HEK293 (cell line): ENCODE results near the gene C1RL.

Experiments
- CTCF ChIA-PET: fragments of 350-600 bp; formaldehyde crosslinking; extraction: SDS; loops from one replicate; lab custom pipeline; 2021; ENCODE audit warnings: antibody characterized with exemption; lab: Yijun Ruan, JAX
- POLR2A ChIA-PET: fragments of 300-600 bp; formaldehyde crosslinking; extraction: SDS; loops from one replicate; lab custom pipeline; 2020; ENCODE audit warnings: antibody characterized with exemption, inconsistent platforms; lab: Yijun Ruan, JAX
- H3K27ac ChIP-seq: fragments of 200-500 bp; sonication (Bioruptor generic); 2 replicates; pipeline ENCODE4 v1.5.1; 2014; ENCODE audit warnings: low read depth, low read length, control low read depth, inconsistent platforms; ENCODE audit errors: extremely low read depth
- H3K36me3 ChIP-seq, 2 experiments: fragments of 200-500 bp in 1 of 2; sonication (Bioruptor generic) in 1 of 2; 1 replicate in 1 of 2; 2 replicates in 1 of 2; pipeline ENCODE4 v1.5.1; 2014 to 2017; ENCODE audit warnings: inconsistent platforms in 2 of 2, low read length in 2 of 2; ENCODE audit not compliant: control insufficient read depth in 2 of 2, insufficient read depth in 1 of 2
- H3K4me1 ChIP-seq: fragments of 200-500 bp; sonication (Bioruptor generic); 2 replicates; pipeline ENCODE4 v1.5.1; 2014; ENCODE audit warnings: mild to moderate bottlenecking, low read length, inconsistent platforms; ENCODE audit not compliant: control insufficient read depth, insufficient read depth
- H3K4me3 ChIP-seq: 2 replicates; pipeline ENCODE4 v1.5.1; 2011; ENCODE audit warnings: low read depth, mild to moderate bottlenecking, control low read depth, low read length, moderate library complexity
- H3K9me3 ChIP-seq: fragments of 200-500 bp; sonication (Bioruptor generic); 2 replicates; pipeline ENCODE4 v1.5.1; 2014; ENCODE audit warnings: low read depth, low read length, inconsistent platforms; ENCODE audit not compliant: control insufficient read depth, insufficient read depth
- CTCF ChIP-seq: fragments of 450-650 bp; formaldehyde crosslinking; IDR thresholded peaks from 2 replicates; pipeline ENCODE4 v1.5.1; 2016; ENCODE audit warnings: missing biosample characterization, missing genetic modification characterization
- ZBTB48 ChIP-seq: fragments of 450-650 bp; formaldehyde crosslinking; IDR thresholded peaks from 2 replicates; pipeline ENCODE4 v1.5.1; 2016; ENCODE audit warnings: missing biosample characterization, missing genetic modification characterization
- ZBTB49 ChIP-seq: fragments of 450-650 bp; formaldehyde crosslinking; IDR thresholded peaks from 2 replicates; pipeline ENCODE4 v1.5.1; 2016; ENCODE audit warnings: missing biosample characterization, missing genetic modification characterization, low read depth
- ZBTB6 ChIP-seq: fragments of 450-650 bp; formaldehyde crosslinking; IDR thresholded peaks from 2 replicates; pipeline ENCODE4 v1.5.1; 2017; ENCODE audit warnings: missing biosample characterization, missing genetic modification characterization
- ZBTB7A ChIP-seq: fragments of 450-650 bp; formaldehyde crosslinking; IDR thresholded peaks from 2 replicates; pipeline ENCODE4 v1.5.1; 2016; ENCODE audit warnings: low read depth, missing biosample characterization, missing genetic modification characterization
- ZFHX2 ChIP-seq: fragments of 450-650 bp; formaldehyde crosslinking; conservative IDR thresholded peaks from 2 replicates; pipeline ENCODE4 v1.5.1; 2016; ENCODE audit warnings: missing biosample characterization, missing genetic modification characterization
- ZFP41 ChIP-seq: fragments of 450-650 bp; formaldehyde crosslinking; IDR thresholded peaks from 2 replicates; pipeline ENCODE4 v1.5.1; 2016; ENCODE audit warnings: missing biosample characterization, missing genetic modification characterization, borderline replicate concordance
- ZNF202 ChIP-seq: fragments of 450-650 bp; formaldehyde crosslinking; IDR thresholded peaks from 2 replicates; pipeline ENCODE4 v1.5.1; 2016; ENCODE audit warnings: missing biosample characterization, missing genetic modification characterization, borderline replicate concordance
- ZNF521 ChIP-seq: fragments of 450-650 bp; formaldehyde crosslinking; IDR thresholded peaks from 2 replicates; pipeline ENCODE4 v1.5.1; 2017; ENCODE audit warnings: missing biosample characterization, mild to moderate bottlenecking, missing genetic modification characterization
- ZNF544 ChIP-seq: fragments of 450-650 bp; formaldehyde crosslinking; IDR thresholded peaks from 2 replicates; pipeline ENCODE4 v1.5.0; 2017; ENCODE audit warnings: missing biosample characterization, missing genetic modification characterization
- ZNF560 ChIP-seq: fragments of 450-650 bp; formaldehyde crosslinking; IDR thresholded peaks from 2 replicates; pipeline ENCODE4 v1.5.1; 2017; ENCODE audit warnings: missing biosample characterization, missing genetic modification characterization, borderline replicate concordance
- ZNF561 ChIP-seq: fragments of 450-650 bp; IDR thresholded peaks from 2 replicates; pipeline ENCODE4 v1.5.1; 2018; ENCODE audit warnings: missing biosample characterization, missing genetic modification characterization, borderline replicate concordance
- ZNF580 ChIP-seq: fragments of 450-650 bp; formaldehyde crosslinking; IDR thresholded peaks from 2 replicates; pipeline ENCODE4 v1.5.1; 2016; ENCODE audit warnings: missing biosample characterization, missing genetic modification characterization
- ZNF623 ChIP-seq: fragments of 450-650 bp; formaldehyde crosslinking; IDR thresholded peaks from 2 replicates; pipeline ENCODE4 v1.5.1; 2016; ENCODE audit warnings: missing biosample characterization, missing genetic modification characterization
- ZNF629 ChIP-seq: fragments of 450-650 bp; formaldehyde crosslinking; IDR thresholded peaks from 2 replicates; pipeline ENCODE4 v1.5.1; 2017; ENCODE audit warnings: missing biosample characterization, missing genetic modification characterization
- ZNF76 ChIP-seq: fragments of 450-650 bp; formaldehyde crosslinking; IDR thresholded peaks from 2 replicates; pipeline ENCODE4; 2016; ENCODE audit warnings: low read depth, missing biosample characterization, missing genetic modification characterization, borderline replicate concordance

Gene C1RL

GRCh38 chr12:7060353-7060954, 48.6 kb downstream of the C1RL start, which contains the start of gene C1S:
C1S (plus strand) TSS chr12:7060718; CDS start chr12:7061913, 1,195 bp downstream.
- no peak within 1 kb of the TSS for H3K27ac ChIP-seq
- CTCF ChIA-PET, result interaction anchor here (0.6 to 2.5 kb wide), 5 partner anchors 21 to 1808 kb away, joined by 3 to 8 read pairs (median 4); no protein-coding TSS in a partner anchor
- POLR2A ChIA-PET, result no interaction called here
- no peaks in the 10 kb centered on the region for H3K9me3 ChIP-seq
- no peak for TF ChIP-seq ZNF623 (tag by site-specific recombination)
- TF ChIP-seq CTCF (tag by site-specific recombination), result peak; percentile 79; the same call in 1 of the 2 replicates
- H3K36me3 ChIP-seq, result no peaks in the 10 kb centered on the region
- H3K4me1 ChIP-seq, result no peaks in the 10 kb centered on the region
- H3K4me3 ChIP-seq, result no peak within 1 kb of the TSS

GRCh38 chr12:7059780-7060179, 49.2 kb downstream of the C1RL start:
- ChIA-PET CTCF (interaction anchor here (0.7 to 2.5 kb wide), 5 partner anchors 17 to 97 kb away, joined by 3 to 8 read pairs (median 4); partner anchors contain the start of gene C1RL), POLR2A (no interaction called here)
- TF ChIP-seq ZNF202 (tag by site-specific recombination), result no peak
- no peak for TF ChIP-seq ZBTB48
- TF ChIP-seq ZNF560, result no peak
- TF ChIP-seq ZNF521 (tag by site-specific recombination), result no peak
- no peak for TF ChIP-seq ZNF629 (tag by site-specific recombination)
- no peak for TF ChIP-seq ZBTB6
- no peak for TF ChIP-seq ZNF76
- no peak for TF ChIP-seq ZBTB49 (tag by site-specific recombination)
- no peak for TF ChIP-seq ZFHX2 (tag by site-specific recombination)
- TF ChIP-seq ZFP41 (tag by site-specific recombination), result no peak
- no peak for TF ChIP-seq ZNF561 (tag by site-specific recombination)
- TF ChIP-seq ZBTB7A (tag by site-specific recombination), result no peak
- no peak for TF ChIP-seq ZNF580 (tag by site-specific recombination)
- no peak for TF ChIP-seq ZNF544 (tag by site-specific recombination)
- Histone ChIP-seq H3K9me3 (no peaks in the 10 kb centered on the region), H3K36me3 (no peaks in the 10 kb centered on the region), H3K4me3 (no peak overlapping the region), H3K4me1 (no peaks in the 10 kb centered on the region), H3K27ac (no peak overlapping the region)
